Activated naive CD8-positive, alpha-beta T cell treated with anti-CD3 and anti-CD28 coated beads, Interleukin-2, amount 50 U/mL, for 24 hours (primary cell): ENCODE results near the gene L1CAM.

Experiments
- ATAC-seq: fragments of 150-1000 bp; cut with Tn5 transposase; one replicate; pipeline ENCODE4 v1.10.0; 2021
- DNase-seq: peaks from one replicate; pipeline ENCODE4 v3.0.0; 2021
- H3K27ac Mint-ChIP-seq: one replicate; pipeline ENCODE4 v1.8.0; 2021; ENCODE audit warnings: mild to moderate bottlenecking, mixed read lengths
- H3K27me3 Mint-ChIP-seq: one replicate; pipeline ENCODE4 v1.8.0; 2021; ENCODE audit warnings: mixed read lengths
- H3K36me3 Mint-ChIP-seq: one replicate; pipeline ENCODE4 v1.8.0; 2021; ENCODE audit warnings: low read depth, mixed read lengths
- H3K4me1 Mint-ChIP-seq: one replicate; pipeline ENCODE4 v1.8.0; 2021; ENCODE audit warnings: mixed read lengths
- H3K4me3 Mint-ChIP-seq: one replicate; pipeline ENCODE4 v1.8.0; 2021; ENCODE audit warnings: mild to moderate bottlenecking, moderate library complexity, mixed read lengths
- H3K9me3 Mint-ChIP-seq: one replicate; pipeline ENCODE4 v1.8.0; 2021; ENCODE audit warnings: mixed read lengths

L1CAM gene

GRCh38 chrX:153857348-153857903 lies 28.5 kb downstream of the L1CAM start:
- Mint-ChIP-seq H3K4me1 (peaks cover 5% of the 10 kb centered on the region), H3K36me3 (no peaks in the 10 kb centered on the region), H3K27me3 (peaks cover 3% of the 10 kb centered on the region), H3K4me3 (no peak overlapping the region), H3K9me3 (no peaks in the 10 kb centered on the region), H3K27ac (no peak overlapping the region)
- DNase-seq: no peak
- no peak for ATAC-seq

- H3K27me3 Mint-ChIP-seq: peaks cover 8% of the 10 kb centered on the region
- H3K27ac Mint-ChIP-seq: no peak overlapping the region
Observed at GRCh38 chrX:153854702-153855101, 31.3 kb downstream of the L1CAM start.

GRCh38 chrX:153853902-153854267 lies 32.1 kb downstream of the L1CAM start:
- Mint-ChIP-seq H3K4me3 (no peak overlapping the region), H3K9me3 (no peaks in the 10 kb centered on the region), H3K27ac (no peak overlapping the region), H3K4me1 (peaks cover 5% of the 10 kb centered on the region), H3K27me3 (peaks cover 6% of the 10 kb centered on the region), H3K36me3 (no peaks in the 10 kb centered on the region)
- no peak for DNase-seq
- ATAC-seq: no peak

More at GRCh38 chrX:153854702-153855101, 31.3 kb downstream of the L1CAM start:
- no peaks in the 10 kb centered on the region for H3K9me3 Mint-ChIP-seq
- H3K4me1 Mint-ChIP-seq: peaks cover 5% of the 10 kb centered on the region
- no peaks in the 10 kb centered on the region for H3K36me3 Mint-ChIP-seq
- DNase-seq (no peak), ATAC-seq (no peak)
- H3K4me3 Mint-ChIP-seq: no peak overlapping the region

- peaks cover 5% of the 10 kb centered on the region for H3K4me1 Mint-ChIP-seq
- no peak for ATAC-seq
- no peaks in the 10 kb centered on the region for H3K9me3 Mint-ChIP-seq
- H3K36me3 Mint-ChIP-seq: no peaks in the 10 kb centered on the region
- peaks cover 6% of the 10 kb centered on the region for H3K27me3 Mint-ChIP-seq
- no peak overlapping the region for H3K27ac Mint-ChIP-seq
- no peak for DNase-seq
- no peak overlapping the region for H3K4me3 Mint-ChIP-seq
Observed at GRCh38 chrX:153853180-153853901, 32.6 kb downstream of the L1CAM start.

- peaks cover 2% of the 10 kb centered on the region for H3K4me1 Mint-ChIP-seq
- ATAC-seq (no peak), DNase-seq (no peak)
- H3K27me3 Mint-ChIP-seq: peaks cover 6% of the 10 kb centered on the region
- H3K27ac Mint-ChIP-seq: no peak overlapping the region
- H3K36me3 Mint-ChIP-seq: no peaks in the 10 kb centered on the region
- no peak overlapping the region for H3K4me3 Mint-ChIP-seq
- no peaks in the 10 kb centered on the region for H3K9me3 Mint-ChIP-seq
Observed at GRCh38 chrX:153851981-153852380, 34.0 kb downstream of the L1CAM start.

- no peaks in the 10 kb centered on the region for H3K36me3 Mint-ChIP-seq
- ATAC-seq: no peak
- H3K27ac Mint-ChIP-seq: no peak overlapping the region
- peaks cover 2% of the 10 kb centered on the region for H3K4me1 Mint-ChIP-seq
- peaks cover 13% of the 10 kb centered on the region for H3K27me3 Mint-ChIP-seq
- no peak overlapping the region for H3K4me3 Mint-ChIP-seq
- no peaks in the 10 kb centered on the region for H3K9me3 Mint-ChIP-seq
- DNase-seq: no peak
Observed at GRCh38 chrX:153848325-153848724, 37.6 kb downstream of the L1CAM start.

- Mint-ChIP-seq H3K4me3 (no peak overlapping the region), H3K27ac (no peak overlapping the region), H3K27me3 (peaks cover 11% of the 10 kb centered on the region), H3K9me3 (no peaks in the 10 kb centered on the region), H3K4me1 (peaks cover 2% of the 10 kb centered on the region), H3K36me3 (no peaks in the 10 kb centered on the region)
- DNase-seq (no peak), ATAC-seq (no peak)
Observed at GRCh38 chrX:153845842-153846241, 40.1 kb downstream of the L1CAM start.

- no peaks in the 10 kb centered on the region for H3K9me3 Mint-ChIP-seq
- H3K4me3 Mint-ChIP-seq: no peak overlapping the region
- H3K36me3 Mint-ChIP-seq: no peaks in the 10 kb centered on the region
- no peak for ATAC-seq
- H3K4me1 Mint-ChIP-seq: peaks cover 2% of the 10 kb centered on the region
- H3K27ac Mint-ChIP-seq: no peak overlapping the region
- peaks cover 11% of the 10 kb centered on the region for H3K27me3 Mint-ChIP-seq
- DNase-seq: no peak
Observed at GRCh38 chrX:153845195-153845594, 40.8 kb downstream of the L1CAM start.

GRCh38 chrX:153844509-153845082 lies 41.4 kb downstream of the L1CAM start:
- peaks cover 11% of the 10 kb centered on the region for H3K27me3 Mint-ChIP-seq
- ATAC-seq (no peak), DNase-seq (no peak)
- H3K36me3 Mint-ChIP-seq: no peaks in the 10 kb centered on the region
- no peak overlapping the region for H3K27ac Mint-ChIP-seq
- H3K4me3 Mint-ChIP-seq: no peak overlapping the region
- no peaks in the 10 kb centered on the region for H3K9me3 Mint-ChIP-seq
- H3K4me1 Mint-ChIP-seq: peaks cover 2% of the 10 kb centered on the region

- Mint-ChIP-seq H3K27me3 (peaks cover 2% of the 10 kb centered on the region), H3K4me1 (no peaks in the 10 kb centered on the region), H3K9me3 (no peaks in the 10 kb centered on the region), H3K36me3 (no peaks in the 10 kb centered on the region), H3K27ac (no peak overlapping the region), H3K4me3 (no peak overlapping the region)
- ATAC-seq (no peak), DNase-seq (no peak)
Observed at GRCh38 chrX:153836921-153837320, 49.1 kb downstream of the L1CAM start.

- Mint-ChIP-seq H3K36me3 (no peaks in the 10 kb centered on the region), H3K27ac (no peak overlapping the region), H3K27me3 (peaks cover 12% of the 10 kb centered on the region), H3K9me3 (no peaks in the 10 kb centered on the region), H3K4me1 (peaks cover 2% of the 10 kb centered on the region), H3K4me3 (no peak overlapping the region)
- ATAC-seq: no peak
- no peak for DNase-seq
Observed at GRCh38 chrX:153832728-153833127, 53.2 kb downstream of the L1CAM start.

- no peak for DNase-seq
- peaks cover 3% of the 10 kb centered on the region for H3K4me1 Mint-ChIP-seq
- H3K27me3 Mint-ChIP-seq: peaks cover 16% of the 10 kb centered on the region
- H3K27ac Mint-ChIP-seq: no peak overlapping the region
- H3K36me3 Mint-ChIP-seq: no peaks in the 10 kb centered on the region
- no peaks in the 10 kb centered on the region for H3K9me3 Mint-ChIP-seq
- no peak overlapping the region for H3K4me3 Mint-ChIP-seq
- no peak for ATAC-seq
Observed at GRCh38 chrX:153831429-153832150, 54.4 kb downstream of the L1CAM start.

GRCh38 chrX:153830640-153831428 lies 55.1 kb downstream of the L1CAM start:
- Mint-ChIP-seq H3K27me3 (peaks cover 16% of the 10 kb centered on the region), H3K4me3 (no peak overlapping the region), H3K27ac (no peak overlapping the region), H3K36me3 (no peaks in the 10 kb centered on the region), H3K4me1 (peaks cover 3% of the 10 kb centered on the region), H3K9me3 (no peaks in the 10 kb centered on the region)
- DNase-seq (no peak), ATAC-seq (no peak)
